H1 (cell line): ENCODE results near the gene RAET1E. TPM values are rescaled to one million over a fixed set of nuclear protein-coding genes. Genes with fewer than 3 reads are reported as not detected.

Experiments used
- CTCF ChIA-PET: fragments of 300-600 bp; sonication (Branson Sonifier 250); formaldehyde crosslinking; loops from one replicate; lab custom pipeline; 2021; ENCODE audit not compliant: partially characterized antibody; lab: Charles Lee
- POLR2A ChIA-PET: fragments of 300-600 bp; sonication (Branson Sonifier 250); formaldehyde crosslinking; loops from one replicate; lab custom pipeline; 2021; ENCODE audit warnings: inconsistent platforms; ENCODE audit not compliant: partially characterized antibody; lab: Charles Lee
- DNase-seq, 2 experiments: peaks; one replicate each; pipeline versions ENCODE4 v3.0.0 to v3.0.0-alpha.2; 2010 to 2022; ENCODE audit warnings: low spot score in 2 of 2, low read depth in 1 of 2, mixed read lengths in 1 of 2
- FAIRE-seq: peaks from 2 replicates; lab custom pipeline; 2011; peaks lifted over from hg19 to GRCh38; lab: Jason Lieb, UNC
- H2AFZ ChIP-seq: 2 replicates; pipeline ENCODE4 v1.8.1; 2012; ENCODE audit warnings: low read length, inconsistent platforms
- H2AK5ac ChIP-seq: 2 replicates; pipeline ENCODE4 v1.6.1; 2013; ENCODE audit warnings: low read depth, low read length
- H2BK120ac ChIP-seq: replicated peaks from 2 replicates; pipeline ENCODE3; 2013; ENCODE audit warnings: low read depth, low read length, inconsistent platforms
- H2BK12ac ChIP-seq: 2 replicates; pipeline ENCODE4 v1.6.1; 2013; ENCODE audit warnings: low read depth, low read length
- H2BK15ac ChIP-seq: 2 replicates; pipeline ENCODE4 v1.6.1; 2013; ENCODE audit warnings: low read length
- H2BK20ac ChIP-seq: 2 replicates; pipeline ENCODE4 v1.6.1; 2013; ENCODE audit warnings: low read length
- H2BK5ac ChIP-seq: 2 replicates; pipeline ENCODE4 v1.6.1; 2013; ENCODE audit warnings: low read depth, low read length
- H3K14ac ChIP-seq: 2 replicates; pipeline ENCODE4 v1.6.1; 2013; ENCODE audit warnings: inconsistent platforms; ENCODE audit not compliant: insufficient read length
- H3K18ac ChIP-seq: 2 replicates; pipeline ENCODE4 v1.6.1; 2013; ENCODE audit warnings: low read length; ENCODE audit errors: extremely low read depth
- H3K23ac ChIP-seq: 2 replicates; pipeline ENCODE4 v1.6.1; 2013; ENCODE audit warnings: inconsistent platforms; ENCODE audit not compliant: insufficient read length
- H3K23me2 ChIP-seq: 2 replicates; pipeline ENCODE4 v1.6.1; 2013; ENCODE audit warnings: low read depth, low read length
- H3K27ac ChIP-seq: 2 replicates; pipeline ENCODE4 v1.6.1; 2011; ENCODE audit warnings: low read depth, low read length, inconsistent platforms
- H3K27me3 ChIP-seq, 4 experiments: replicated peaks in 1 of 4; 1 replicate in 1 of 4; 2 replicates in 3 of 4; pipeline versions ENCODE4 v1.6.1 to v1.8.1; 2011 to 2013; ENCODE audit warnings: low read length in 3 of 4, mild to moderate bottlenecking in 3 of 4, inconsistent platforms in 2 of 4, mixed read lengths in 2 of 4, moderate library complexity in 1 of 4; ENCODE audit not compliant: control insufficient read depth in 3 of 4, insufficient read depth in 3 of 4; ENCODE audit errors: extremely low read depth in 1 of 4
- H3K36me3 ChIP-seq, 4 experiments: 2 replicates each; pipeline versions ENCODE4 v1.6.1 to v1.8.1; 2011 to 2013; ENCODE audit warnings: mild to moderate bottlenecking in 4 of 4, low read length in 3 of 4, moderate library complexity in 2 of 4, control low read depth in 1 of 4, inconsistent platforms in 1 of 4; ENCODE audit not compliant: insufficient read depth in 4 of 4, control insufficient read depth in 2 of 4
- H3K4ac ChIP-seq: replicated peaks from 2 replicates; pipeline ENCODE3; 2013; ENCODE audit warnings: low read length, low read depth, mixed read lengths, inconsistent platforms; ENCODE audit not compliant: insufficient read length
- H3K4me1 ChIP-seq, 4 experiments: replicated peaks in 1 of 4; 1 replicate in 1 of 4; 2 replicates in 3 of 4; pipeline versions ENCODE4 v1.6.1 to v1.8.1; 2011 to 2013; ENCODE audit warnings: low read length in 3 of 4, inconsistent platforms in 2 of 4, mixed read lengths in 1 of 4; ENCODE audit not compliant: insufficient read depth in 4 of 4, control insufficient read depth in 3 of 4
- H3K4me2 ChIP-seq, 2 experiments: 2 replicates each; pipeline versions ENCODE4 v1.6.1 to v1.8.1; 2011 to 2013; ENCODE audit warnings: low read depth in 2 of 2, low read length in 2 of 2, control low read depth in 1 of 2, inconsistent platforms in 1 of 2, mild to moderate bottlenecking in 1 of 2; ENCODE audit not compliant: insufficient read depth in 1 of 2
- H3K4me3 ChIP-seq, 4 experiments: fragments of 200-600, 300-600 bp in 1 of 4; sonication (generic), shearing (Covaris generic), sonication (Bioruptor Twin) in 1 of 4; 2 replicates each; pipeline versions ENCODE4 v1.5.1 to v1.8.1; 2011 to 2016; ENCODE audit warnings: low read length in 4 of 4, low read depth in 3 of 4, control low read depth in 2 of 4, inconsistent platforms in 2 of 4, mild to moderate bottlenecking in 2 of 4, mixed read lengths in 1 of 4, moderate library complexity in 1 of 4; ENCODE audit not compliant: insufficient read depth in 2 of 4; ENCODE audit errors: extremely low read depth in 1 of 4
- H3K56ac ChIP-seq: replicated peaks from 2 replicates; pipeline ENCODE3; 2013; ENCODE audit warnings: low read depth, mild to moderate bottlenecking, mixed read lengths, low read length, inconsistent platforms; ENCODE audit not compliant: insufficient read length
- H3K79me1 ChIP-seq: 2 replicates; pipeline ENCODE4 v1.6.1; 2013; ENCODE audit warnings: low read depth, low read length, control low read depth
- H3K79me2 ChIP-seq, 2 experiments: 2 replicates each; pipeline versions ENCODE4 v1.6.1 to v1.8.1; 2012 to 2013; ENCODE audit warnings: low read length in 2 of 2, mild to moderate bottlenecking in 2 of 2, inconsistent platforms in 1 of 2; ENCODE audit not compliant: insufficient read depth in 2 of 2, control insufficient read depth in 1 of 2
- H3K9ac ChIP-seq, 4 experiments: replicated peaks in 1 of 4; 1 replicate in 1 of 4; 2 replicates in 3 of 4; pipeline versions ENCODE4 v1.6.1 to v1.8.1; 2011 to 2013; ENCODE audit warnings: low read depth in 3 of 4, low read length in 3 of 4, control low read depth in 2 of 4, mild to moderate bottlenecking in 2 of 4, moderate library complexity in 2 of 4, inconsistent platforms in 1 of 4; ENCODE audit errors: extremely low read depth in 1 of 4
- H3K9me3 ChIP-seq, 2 experiments: 2 replicates each; pipeline versions ENCODE4 v1.6.1 to v1.8.1; 2012 to 2013; ENCODE audit warnings: mild to moderate bottlenecking in 2 of 2, moderate library complexity in 2 of 2, control low read depth in 1 of 2, inconsistent platforms in 1 of 2, low read depth in 1 of 2, low read length in 1 of 2, mixed read lengths in 1 of 2; ENCODE audit not compliant: insufficient read depth in 2 of 2
- H4K20me1 ChIP-seq, 2 experiments: replicated peaks in 1 of 2; 2 replicates each; pipeline versions ENCODE3 to v1.8.1; 2011 to 2013; ENCODE audit warnings: inconsistent platforms in 2 of 2, low read length in 2 of 2, mild to moderate bottlenecking in 1 of 2; ENCODE audit not compliant: insufficient read depth in 2 of 2, control insufficient read depth in 1 of 2
- H4K5ac ChIP-seq: 2 replicates; pipeline ENCODE4 v1.6.1; 2013; ENCODE audit warnings: low read length, low read depth, mixed read lengths, inconsistent platforms; ENCODE audit not compliant: insufficient read length
- H4K8ac ChIP-seq: 2 replicates; pipeline ENCODE4 v1.8.0; 2013; ENCODE audit warnings: mild to moderate bottlenecking, moderate library complexity, low read length, inconsistent platforms; ENCODE audit not compliant: insufficient read depth; ENCODE audit errors: extremely low read depth
- H4K91ac ChIP-seq: replicated peaks from 2 replicates; pipeline ENCODE3; 2013; ENCODE audit warnings: low read length, mixed read lengths, inconsistent platforms; ENCODE audit not compliant: insufficient read length
- BCL11A ChIP-seq, 2 experiments: IDR thresholded peaks; one replicate each; pipeline ENCODE4 v1.6.1; 2011; ENCODE audit warnings: low read depth in 2 of 2, low read length in 2 of 2, mild to moderate bottlenecking in 2 of 2
- CTBP2 ChIP-seq: IDR thresholded peaks from 2 replicates; pipeline ENCODE4 v1.7.0; 2011; ENCODE audit warnings: borderline replicate concordance, mild to moderate bottlenecking, moderate library complexity, mixed read lengths, low read length; ENCODE audit not compliant: insufficient read depth, insufficient read length
- HDAC2 ChIP-seq, 2 experiments: fragments of 300-600 bp in 1 of 2; sonication (generic) in 1 of 2; IDR thresholded peaks; 2 replicates each; pipeline ENCODE4 v1.6.1; 2011 to 2012; ENCODE audit warnings: low read depth in 2 of 2, low read length in 2 of 2, mild to moderate bottlenecking in 2 of 2, moderate library complexity in 2 of 2, borderline replicate concordance in 1 of 2, inconsistent platforms in 1 of 2
- JUN ChIP-seq: IDR thresholded peaks from 2 replicates; pipeline ENCODE4 v1.6.1; 2011; ENCODE audit warnings: low read depth, mild to moderate bottlenecking, improper control_type of control experiment, low read length
- RBBP5 ChIP-seq: IDR thresholded peaks from 2 replicates; pipeline ENCODE4 v1.7.1; 2012; ENCODE audit warnings: low read depth, mild to moderate bottlenecking, inconsistent platforms, low read length, moderate library complexity, borderline replicate concordance
- SP2 ChIP-seq: IDR thresholded peaks from 2 replicates; pipeline ENCODE4 v1.6.1; 2012; ENCODE audit warnings: mild to moderate bottlenecking, low read length, inconsistent platforms
- TCF12 ChIP-seq: IDR thresholded peaks from 2 replicates; pipeline ENCODE4 v1.6.1; 2011; ENCODE audit warnings: low read depth, mild to moderate bottlenecking, low read length
- USF2 ChIP-seq: IDR thresholded peaks from 2 replicates; pipeline ENCODE4 v1.6.1; 2011; ENCODE audit warnings: low read length, improper control_type of control experiment
- WGBS, 2 experiments: shearing (Covaris generic) in 1 of 2; methylation state at CpG; one replicate each; pipeline versions ENCODE4 v1.1.6 to v1.1.7; 2013 to 2015; ENCODE audit warnings: low lambda C conversion rate in 2 of 2, mixed read lengths in 2 of 2, inconsistent platforms in 1 of 2, low coverage in 1 of 2, missing lambda C conversion rate in 1 of 2; ENCODE audit not compliant: insufficient replicate concordance in 2 of 2, insufficient coverage in 1 of 2, insufficient read length in 1 of 2; ENCODE audit errors: extremely low coverage in 1 of 2, missing lambda C conversion rate in 1 of 2; 5-methylcytosine and 5-hydroxymethylcytosine counted together
- polyA plus RNA-seq, 7 experiments: library from polyadenylated mRNA; depleted of rRNA in 3 of 7; stranded (reverse) in 5 of 7; unstranded in 2 of 7; fragments of >200 nt in 5 of 7; fragments of 200-250 nt in 2 of 7; gene quantifications; 1 replicate in 5 of 7; 2 replicates in 1 of 7; 4 replicates in 1 of 7; pipeline versions ENCODE4 v1.2.1 to v1.2.3, GENCODE V29; 2011 to 2013; ENCODE audit warnings: missing spikeins in 2 of 7, mixed read lengths in 2 of 7
- total RNA-seq: library from RNA; stranded (reverse); fragmentation: NEBNext Ultra II Directional; extraction: Animal tissue kit (Norgen Biotek cat#: 25700); gene quantifications from 2 replicates; pipeline ENCODE4 v1.2.1, GENCODE V29; 2021

Gene RAET1E
- total and polyA plus RNA-seq, 2 of the 8 experiments (the other 6 are each of a cell fraction or from before 2014, with no cell fraction given) = not detected

- POLR2A ChIA-PET = no interaction called here
Observed at GRCh38 chr6:149931501-149931900, 33.6 kb upstream of the RAET1E start.

More at GRCh38 chr6:149931501-149931900, 33.6 kb upstream of the RAET1E start:
- Histone ChIP-seq H3K9ac (no peak overlapping the region), H3K36me3 (no peaks in the 10 kb centered on the region), H3K4me2 (no peak overlapping the region), H3K9me3 (no peaks in the 10 kb centered on the region)
- CTCF ChIA-PET = interaction anchor here (1.2 to 1.7 kb wide), 2 partner anchors 18 to 85 kb away, joined by 3 to 4 read pairs; no protein-coding TSS in a partner anchor
- no peak for TF ChIP-seq JUN
- no peak for TF ChIP-seq USF2
- TF ChIP-seq TCF12 = no peak
- no peak for TF ChIP-seq HDAC2 (IDR thresholded peaks at IDR 0.05; ENCODE audit: borderline replicate concordance in 1 of 2, low read depth in 2 of 2, low read length in 2 of 2)
- no peak for TF ChIP-seq CTBP2
- TF ChIP-seq SP2 = no peak
- no peak for TF ChIP-seq RBBP5
- TF ChIP-seq BCL11A (IDR thresholded peaks at IDR 0.05; ENCODE audit: low read depth in 2 of 2, low read length in 2 of 2) = no peak
- TF ChIP-seq, all 59 proteins: peak for 0
- 64% methylated on average over 6 of the region's 6 CpGs; no CpG with 5 or more reads in 1 of the 2 experiments for WGBS, 2 experiments
- Histone ChIP-seq H3K4ac (no peak overlapping the region), H2AFZ (no peak overlapping the region), H4K20me1 (peaks cover 0 to 3% of the 10 kb centered on the region in 2 experiments), H3K14ac (no peak overlapping the region), H2BK5ac (no peak overlapping the region), H2BK12ac (no peak overlapping the region), H4K8ac (no peak overlapping the region), H2BK20ac (no peak overlapping the region), H4K5ac (no peak overlapping the region), H3K56ac (no peak overlapping the region), H3K4me1 (no peaks in the 10 kb centered on the region), H2BK15ac (no peak overlapping the region), H3K23me2 (peaks cover 2% of the 10 kb centered on the region; the same call in 1 of the 2 replicates), H3K18ac (no peak overlapping the region), H3K23ac (no peak overlapping the region), H3K79me1 (no peaks in the 10 kb centered on the region), H2AK5ac (no peak overlapping the region), H3K4me3 (no peak overlapping the region), H3K79me2 (no peaks in the 10 kb centered on the region), H3K27ac (no peak overlapping the region), H4K91ac (no peak overlapping the region), H3K27me3 (peaks cover 14 to 27% (median 24%) of the 10 kb centered on the region in 4 experiments), H2BK120ac (no peak overlapping the region)
- no peak for FAIRE-seq
- DNase-seq = no peak
